HG03442 (cell line): Measurements from ENCODE around the gene PTPN5.

Experiments
- ATAC-seq: cut with Tn5 transposase; IDR thresholded peaks from one replicate; pipeline ENCODE4 v1.9.1; 2021; ENCODE audit warnings: mild to moderate bottlenecking, moderate library complexity; ENCODE audit not compliant: unreplicated experiment

The PTPN5 gene

GRCh38 chr11:18773681-18774080 lies 17.9 kb downstream of the PTPN5 start:
- no peak for ATAC-seq

- ATAC-seq = no peak
Observed at GRCh38 chr11:18773104-18773503, 18.5 kb downstream of the PTPN5 start.

GRCh38 chr11:18772211-18772610 lies 19.4 kb downstream of the PTPN5 start:
- no peak for ATAC-seq

- no peak for ATAC-seq
Observed at GRCh38 chr11:18771266-18772035, 20.1 kb downstream of the PTPN5 start.

GRCh38 chr11:18770479-18771125 lies 21.0 kb downstream of the PTPN5 start:
- no peak for ATAC-seq

- ATAC-seq = peak; percentile 41
Observed at GRCh38 chr11:18769802-18770456, 21.7 kb downstream of the PTPN5 start.

- no peak for ATAC-seq
Observed at GRCh38 chr11:18768978-18769377, 22.6 kb downstream of the PTPN5 start.

GRCh38 chr11:18768472-18768901 lies 23.1 kb downstream of the PTPN5 start:
- ATAC-seq = peak; percentile 88

- ATAC-seq = no peak
Observed at GRCh38 chr11:18766015-18766414, 25.6 kb downstream of the PTPN5 start.

- no peak for ATAC-seq
Observed at GRCh38 chr11:18765554-18765953, 26.0 kb downstream of the PTPN5 start.

GRCh38 chr11:18761741-18762140 lies 29.9 kb downstream of the PTPN5 start:
- no peak for ATAC-seq

GRCh38 chr11:18761144-18761543 lies 30.5 kb downstream of the PTPN5 start:
- no peak for ATAC-seq

- no peak for ATAC-seq
Observed at GRCh38 chr11:18757811-18758210, 33.8 kb downstream of the PTPN5 start.

GRCh38 chr11:18756889-18757288 lies 34.7 kb downstream of the PTPN5 start:
- ATAC-seq = no peak

- no peak for ATAC-seq
Observed at GRCh38 chr11:18754308-18754707, 37.3 kb downstream of the PTPN5 start.

GRCh38 chr11:18752502-18752901 lies 39.1 kb downstream of the PTPN5 start:
- no peak for ATAC-seq

GRCh38 chr11:18750944-18751343 lies 40.7 kb downstream of the PTPN5 start:
- no peak for ATAC-seq

GRCh38 chr11:18749681-18750319 lies 41.8 kb downstream of the PTPN5 start:
- ATAC-seq = no peak

- no peak for ATAC-seq
Observed at GRCh38 chr11:18748766-18749365, 42.7 kb downstream of the PTPN5 start.

- no peak for ATAC-seq
Observed at GRCh38 chr11:18745251-18745650, 46.3 kb downstream of the PTPN5 start.

GRCh38 chr11:18743900-18744514 lies 47.6 kb downstream of the PTPN5 start:
- ATAC-seq = no peak
